Measurements from ENCODE around the gene OPA1.

GRCh38 chr3:193574488-193575070 lies 18.4 kb upstream of the OPA1 start:
- no peak for TF ChIP-seq CTCF (conservative IDR thresholded peaks at IDR 0.05)
- TF ChIP-seq ZFX (IDR thresholded peaks at IDR 0.05): no peak

Measured in C4-2B (cell line).